GM12891 (cell line): ENCODE data around the gene PLSCR3.

Source experiments
- PAX5 ChIP-seq: IDR thresholded peaks from 2 replicates; pipeline ENCODE4 v1.6.1; 2011; ENCODE audit warnings: low read length, moderate library complexity, mild to moderate bottlenecking; ENCODE audit not compliant: insufficient read depth, severe bottlenecking
- POLR2A ChIP-seq: IDR thresholded peaks from 2 replicates; pipeline ENCODE4 v1.6.1; 2011; ENCODE audit warnings: low read depth, low read length, control low read depth
- POLR2AphosphoS5 ChIP-seq: IDR thresholded peaks from 2 replicates; pipeline ENCODE4 v1.6.1; 2011; ENCODE audit warnings: low read depth, low read length, control low read depth
- POU2F2 ChIP-seq: IDR thresholded peaks from 2 replicates; pipeline ENCODE4 v1.6.1; 2011; ENCODE audit warnings: low read depth, mild to moderate bottlenecking, control low read depth, low read length, moderate library complexity
- TAF1 ChIP-seq: IDR thresholded peaks from 2 replicates; pipeline ENCODE4 v1.6.1; 2011; ENCODE audit warnings: low read depth, low read length, control low read depth

- no peak for TF ChIP-seq POLR2AphosphoS5
- no peak for TF ChIP-seq POLR2A
- no peak for TF ChIP-seq PAX5
- TF ChIP-seq POU2F2 = no peak
- no peak for TF ChIP-seq TAF1
These were observed 47.3 kb downstream of the PLSCR3 start for GRCh38 chr17:7346761-7347614.
